Neural cell (in vitro differentiated cells): ENCODE measurements around the gene KDM1B. TPM values are rescaled to one million over a fixed set of nuclear protein-coding genes. Genes with fewer than 3 reads are reported as not detected.

Experiments used
- H2AFZ ChIP-seq: fragments of 200-600, 300-800 bp; sonication (generic), shearing (Covaris generic); 2 replicates; pipeline ENCODE4 v1.6.0; 2014; ENCODE audit warnings: low read depth, mild to moderate bottlenecking, antibody characterized with exemption, low read length, moderate library complexity
- H3F3A ChIP-seq: fragments of 200-600 bp; shearing (Covaris generic); 2 replicates; pipeline ENCODE4 v1.6.1; 2016; ENCODE audit warnings: mild to moderate bottlenecking, moderate library complexity, mixed read lengths, antibody characterized with exemption, low read length; ENCODE audit not compliant: insufficient read depth, poor library complexity, severe bottlenecking
- H3K27ac ChIP-seq: fragments of 200-600, 300-800 bp; sonication (generic), shearing (Covaris generic); 2 replicates; pipeline ENCODE4 v1.5.1; 2014; ENCODE audit warnings: mild to moderate bottlenecking, low read length, moderate library complexity
- H3K27me3 ChIP-seq: fragments of 300-800, 200-600 bp; sonication (generic), shearing (Covaris generic); 2 replicates; pipeline ENCODE4 v1.6.0; 2014; ENCODE audit warnings: mild to moderate bottlenecking, low read depth, low read length, moderate library complexity; ENCODE audit not compliant: insufficient read depth
- H3K36me3 ChIP-seq: fragments of 300-800, 200-600 bp; sonication (generic), shearing (Covaris generic); 2 replicates; pipeline ENCODE4 v1.5.1; 2014; ENCODE audit warnings: mild to moderate bottlenecking, antibody characterized with exemption, low read length, moderate library complexity; ENCODE audit not compliant: insufficient read depth
- H3K4me2 ChIP-seq: fragments of 300-800, 200-600 bp; sonication (generic), shearing (Covaris generic); 2 replicates; pipeline ENCODE4 v1.6.0; 2014; ENCODE audit warnings: mild to moderate bottlenecking, low read length
- H3K4me3 ChIP-seq: fragments of 300-800, 200-600 bp; sonication (generic), shearing (Covaris generic); 2 replicates; pipeline ENCODE4 v1.5.1; 2014; ENCODE audit warnings: mild to moderate bottlenecking, low read length, moderate library complexity
- H3K79me2 ChIP-seq: fragments of 200-600 bp; shearing (Covaris generic); replicated peaks from 2 replicates; pipeline ENCODE4 v1.6.0; 2014; ENCODE audit warnings: mild to moderate bottlenecking, low read length, moderate library complexity; ENCODE audit not compliant: insufficient read depth
- H3K9ac ChIP-seq: fragments of 300-800, 200-600 bp; sonication (generic), shearing (Covaris generic); 2 replicates; pipeline ENCODE4 v1.6.1; 2016; ENCODE audit warnings: mild to moderate bottlenecking, low read length, mixed read lengths
- H3K9me2 ChIP-seq: fragments of 200-600 bp; shearing (Covaris generic); 2 replicates; pipeline ENCODE4 v1.6.1; 2016; ENCODE audit warnings: mild to moderate bottlenecking, low read length, mixed read lengths; ENCODE audit not compliant: insufficient read depth
- H3K9me3 ChIP-seq: fragments of 200-600, 300-800 bp; sonication (generic), shearing (Covaris generic); 2 replicates; pipeline ENCODE4 v1.6.1; 2016; ENCODE audit warnings: mild to moderate bottlenecking, mixed run types, low read length, moderate library complexity, mixed read lengths
- H4K20me1 ChIP-seq: fragments of 200-600 bp; shearing (Covaris generic); 2 replicates; pipeline ENCODE4 v1.6.1; 2016; ENCODE audit warnings: mild to moderate bottlenecking, mixed run types; ENCODE audit not compliant: insufficient read depth
- MXI1 ChIP-seq: fragments of 450-650 bp; conservative IDR thresholded peaks from 2 replicates; pipeline ENCODE4 v1.6.1; 2014; ENCODE audit warnings: antibody characterized with exemption, mild to moderate bottlenecking; ENCODE audit not compliant: poor library complexity, severe bottlenecking
- POLR2AphosphoS5 ChIP-seq: IDR thresholded peaks from 2 replicates; pipeline ENCODE4 v1.6.1; 2012
- RAD21 ChIP-seq: fragments of 450-650 bp; conservative IDR thresholded peaks from 2 replicates; pipeline ENCODE4 v1.6.1; 2014; ENCODE audit warnings: antibody characterized with exemption, mild to moderate bottlenecking, moderate library complexity
- SMC3 ChIP-seq: fragments of 450-650 bp; conservative IDR thresholded peaks from 2 replicates; pipeline ENCODE4 v1.6.1; 2014; ENCODE audit warnings: antibody characterized with exemption, mild to moderate bottlenecking, moderate library complexity; ENCODE audit not compliant: poor library complexity
- TAF1 ChIP-seq: IDR thresholded peaks from 2 replicates; pipeline ENCODE4 v1.6.1; 2012; ENCODE audit warnings: low read depth
- polyA plus RNA-seq: library from polyadenylated mRNA; depleted of rRNA; stranded (reverse); fragments of >200 nt; gene quantifications from 2 replicates; pipeline ENCODE4 v1.2.3, GENCODE V29; 2014
- TF ChIP-seq, protein P1 (sequence below): fragments of 450-650 bp; IDR thresholded peaks from 2 replicates; pipeline ENCODE4 v1.5.1; 2014; ENCODE audit warnings: antibody characterized with exemption, mild to moderate bottlenecking, moderate library complexity; ENCODE audit not compliant: poor library complexity, severe bottlenecking
- TF ChIP-seq, protein P2 (sequence below): IDR thresholded peaks from 2 replicates; pipeline ENCODE4 v1.6.1; 2012; ENCODE audit warnings: borderline replicate concordance

The KDM1B gene
- polyA plus RNA-seq, 1 donor from 2014 or later = 24.5 TPM

DNA sequence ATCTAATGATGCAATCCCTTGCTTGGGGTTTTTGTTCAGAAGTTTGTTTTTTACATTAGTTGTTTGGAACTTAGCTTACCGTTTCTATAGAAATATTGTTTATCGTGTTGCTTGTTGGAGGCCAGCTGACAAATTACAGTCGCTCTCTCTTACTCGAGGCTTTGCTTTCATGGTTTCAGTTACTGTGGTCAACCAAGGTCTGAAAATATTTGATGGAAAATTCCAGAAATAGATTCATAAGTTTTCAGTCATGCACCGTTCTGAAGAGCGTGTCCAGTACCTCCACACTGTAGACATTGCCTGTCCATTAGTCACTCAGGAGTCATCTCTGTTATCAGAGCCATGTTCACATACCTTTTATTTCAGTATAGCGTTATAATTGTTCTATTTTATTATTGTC lies 61.2 kb downstream of the KDM1B start:
- Histone ChIP-seq H3K27me3 (no peaks in the 10 kb centered on the region), H3K9me2 (no peaks in the 10 kb centered on the region), H2AFZ (no peak overlapping the region), H3K4me3 (no peak overlapping the region), H3K9ac (no peak overlapping the region), H4K20me1 (no peaks in the 10 kb centered on the region), H3K9me3 (no peaks in the 10 kb centered on the region), H3K36me3 (no peaks in the 10 kb centered on the region), H3F3A (no peaks in the 10 kb centered on the region), H3K79me2 (no peaks in the 10 kb centered on the region), H3K4me2 (no peak overlapping the region), H3K27ac (no peak overlapping the region)
- TF ChIP-seq, protein P1, sequence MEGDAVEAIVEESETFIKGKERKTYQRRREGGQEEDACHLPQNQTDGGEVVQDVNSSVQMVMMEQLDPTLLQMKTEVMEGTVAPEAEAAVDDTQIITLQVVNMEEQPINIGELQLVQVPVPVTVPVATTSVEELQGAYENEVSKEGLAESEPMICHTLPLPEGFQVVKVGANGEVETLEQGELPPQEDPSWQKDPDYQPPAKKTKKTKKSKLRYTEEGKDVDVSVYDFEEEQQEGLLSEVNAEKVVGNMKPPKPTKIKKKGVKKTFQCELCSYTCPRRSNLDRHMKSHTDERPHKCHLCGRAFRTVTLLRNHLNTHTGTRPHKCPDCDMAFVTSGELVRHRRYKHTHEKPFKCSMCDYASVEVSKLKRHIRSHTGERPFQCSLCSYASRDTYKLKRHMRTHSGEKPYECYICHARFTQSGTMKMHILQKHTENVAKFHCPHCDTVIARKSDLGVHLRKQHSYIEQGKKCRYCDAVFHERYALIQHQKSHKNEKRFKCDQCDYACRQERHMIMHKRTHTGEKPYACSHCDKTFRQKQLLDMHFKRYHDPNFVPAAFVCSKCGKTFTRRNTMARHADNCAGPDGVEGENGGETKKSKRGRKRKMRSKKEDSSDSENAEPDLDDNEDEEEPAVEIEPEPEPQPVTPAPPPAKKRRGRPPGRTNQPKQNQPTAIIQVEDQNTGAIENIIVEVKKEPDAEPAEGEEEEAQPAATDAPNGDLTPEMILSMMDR = no peak
- TF ChIP-seq RAD21 = no peak
- no peak for TF ChIP-seq MXI1
- no peak for TF ChIP-seq SMC3
- TF ChIP-seq, protein P2, sequence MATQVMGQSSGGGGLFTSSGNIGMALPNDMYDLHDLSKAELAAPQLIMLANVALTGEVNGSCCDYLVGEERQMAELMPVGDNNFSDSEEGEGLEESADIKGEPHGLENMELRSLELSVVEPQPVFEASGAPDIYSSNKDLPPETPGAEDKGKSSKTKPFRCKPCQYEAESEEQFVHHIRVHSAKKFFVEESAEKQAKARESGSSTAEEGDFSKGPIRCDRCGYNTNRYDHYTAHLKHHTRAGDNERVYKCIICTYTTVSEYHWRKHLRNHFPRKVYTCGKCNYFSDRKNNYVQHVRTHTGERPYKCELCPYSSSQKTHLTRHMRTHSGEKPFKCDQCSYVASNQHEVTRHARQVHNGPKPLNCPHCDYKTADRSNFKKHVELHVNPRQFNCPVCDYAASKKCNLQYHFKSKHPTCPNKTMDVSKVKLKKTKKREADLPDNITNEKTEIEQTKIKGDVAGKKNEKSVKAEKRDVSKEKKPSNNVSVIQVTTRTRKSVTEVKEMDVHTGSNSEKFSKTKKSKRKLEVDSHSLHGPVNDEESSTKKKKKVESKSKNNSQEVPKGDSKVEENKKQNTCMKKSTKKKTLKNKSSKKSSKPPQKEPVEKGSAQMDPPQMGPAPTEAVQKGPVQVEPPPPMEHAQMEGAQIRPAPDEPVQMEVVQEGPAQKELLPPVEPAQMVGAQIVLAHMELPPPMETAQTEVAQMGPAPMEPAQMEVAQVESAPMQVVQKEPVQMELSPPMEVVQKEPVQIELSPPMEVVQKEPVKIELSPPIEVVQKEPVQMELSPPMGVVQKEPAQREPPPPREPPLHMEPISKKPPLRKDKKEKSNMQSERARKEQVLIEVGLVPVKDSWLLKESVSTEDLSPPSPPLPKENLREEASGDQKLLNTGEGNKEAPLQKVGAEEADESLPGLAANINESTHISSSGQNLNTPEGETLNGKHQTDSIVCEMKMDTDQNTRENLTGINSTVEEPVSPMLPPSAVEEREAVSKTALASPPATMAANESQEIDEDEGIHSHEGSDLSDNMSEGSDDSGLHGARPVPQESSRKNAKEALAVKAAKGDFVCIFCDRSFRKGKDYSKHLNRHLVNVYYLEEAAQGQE = no peak
- no peak for TF ChIP-seq TAF1

GRCh38 chr6:18218233-18218632 lies 63.0 kb downstream of the KDM1B start:
- Histone ChIP-seq H3K9me3 (no peaks in the 10 kb centered on the region), H3K9me2 (no peaks in the 10 kb centered on the region), H3K79me2 (no peaks in the 10 kb centered on the region), H2AFZ (no peak overlapping the region), H3K9ac (no peak overlapping the region), H3K36me3 (no peaks in the 10 kb centered on the region), H3K4me3 (no peak overlapping the region), H3K4me2 (no peak overlapping the region), H3K27ac (no peak overlapping the region), H3K27me3 (no peaks in the 10 kb centered on the region), H4K20me1 (no peaks in the 10 kb centered on the region), H3F3A (no peaks in the 10 kb centered on the region)
- no peak for TF ChIP-seq RAD21
- TF ChIP-seq, protein P2 = no peak
- TF ChIP-seq POLR2AphosphoS5 = no peak
- TF ChIP-seq MXI1 = no peak
